NCI-H2196 (cell line): ENCODE results near the gene TDG.

Experiments
- DNase-seq: peaks from one replicate; lab custom pipeline; 2025; ENCODE audit not compliant: unreplicated experiment; lab: John Stamatoyannopoulos, UW

TDG gene

DNA sequence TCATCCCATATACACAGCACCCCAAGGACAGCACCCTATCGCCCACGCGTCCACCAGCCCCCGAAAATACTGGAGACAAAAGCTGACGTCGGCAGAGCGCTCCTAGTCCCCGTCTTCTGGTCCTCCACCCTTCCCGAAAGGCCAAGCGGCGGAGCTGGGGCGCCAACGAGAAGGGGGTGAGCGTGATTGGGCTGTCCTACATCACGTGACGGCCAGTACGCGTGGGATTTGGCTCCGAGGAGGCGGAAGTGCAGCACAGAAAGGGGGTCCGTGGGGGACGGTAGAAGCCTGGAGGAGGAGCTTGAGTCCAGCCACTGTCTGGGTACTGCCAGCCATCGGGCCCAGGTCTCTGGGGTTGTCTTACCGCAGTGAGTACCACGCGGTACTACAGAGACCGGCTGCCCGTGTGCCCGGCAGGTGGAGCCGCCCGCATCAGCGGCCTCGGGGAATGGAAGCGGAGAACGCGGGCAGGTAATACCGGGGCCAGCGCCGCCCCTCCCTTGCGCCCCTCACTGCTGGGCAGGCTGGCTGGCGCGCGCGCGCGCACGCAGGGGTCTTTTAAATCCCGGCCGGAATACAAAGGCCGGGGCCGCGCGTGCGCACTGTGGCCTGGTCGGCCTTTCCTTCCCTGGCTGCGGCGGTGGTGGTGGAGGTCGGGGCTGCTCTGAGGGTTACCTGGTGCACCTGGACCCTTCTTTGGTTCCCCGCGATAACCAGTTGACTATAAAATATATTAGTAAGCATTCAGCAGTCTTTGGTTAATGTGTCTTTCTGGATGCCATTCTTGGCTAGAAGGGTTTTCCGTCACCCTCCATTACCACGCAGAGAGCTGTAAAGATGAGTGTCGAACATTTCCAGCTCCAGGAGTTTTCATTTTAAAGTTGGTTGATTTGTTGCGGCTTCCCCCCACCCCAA is at the start of gene TDG:
Gene TDG, plus strand, starts transcription at position 283 of the 915 bp plus-strand sequence. Its CDS starts 166 bp downstream, at position 449.
- DNase-seq = peak; percentile 98

DNA sequence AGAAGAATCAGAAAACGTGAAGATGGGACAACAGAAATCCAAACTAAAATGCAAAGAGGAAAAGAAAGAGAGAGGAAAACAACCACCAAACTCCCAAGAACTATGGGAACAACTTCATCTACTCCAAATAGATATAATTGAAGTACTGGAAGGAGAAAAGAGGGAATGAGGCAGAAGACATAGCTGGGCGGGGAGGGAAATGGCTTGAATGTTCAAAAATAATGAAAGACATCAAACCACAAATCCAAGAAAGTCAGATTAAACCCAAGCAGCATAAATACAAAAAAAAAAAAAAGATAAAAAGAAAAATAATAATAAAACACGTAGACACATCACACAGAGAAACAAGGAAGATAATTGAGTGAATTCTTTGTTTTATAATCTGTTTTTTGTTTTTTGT is 47.8 kb upstream of the TDG start:
- DNase-seq = no peak

DNA sequence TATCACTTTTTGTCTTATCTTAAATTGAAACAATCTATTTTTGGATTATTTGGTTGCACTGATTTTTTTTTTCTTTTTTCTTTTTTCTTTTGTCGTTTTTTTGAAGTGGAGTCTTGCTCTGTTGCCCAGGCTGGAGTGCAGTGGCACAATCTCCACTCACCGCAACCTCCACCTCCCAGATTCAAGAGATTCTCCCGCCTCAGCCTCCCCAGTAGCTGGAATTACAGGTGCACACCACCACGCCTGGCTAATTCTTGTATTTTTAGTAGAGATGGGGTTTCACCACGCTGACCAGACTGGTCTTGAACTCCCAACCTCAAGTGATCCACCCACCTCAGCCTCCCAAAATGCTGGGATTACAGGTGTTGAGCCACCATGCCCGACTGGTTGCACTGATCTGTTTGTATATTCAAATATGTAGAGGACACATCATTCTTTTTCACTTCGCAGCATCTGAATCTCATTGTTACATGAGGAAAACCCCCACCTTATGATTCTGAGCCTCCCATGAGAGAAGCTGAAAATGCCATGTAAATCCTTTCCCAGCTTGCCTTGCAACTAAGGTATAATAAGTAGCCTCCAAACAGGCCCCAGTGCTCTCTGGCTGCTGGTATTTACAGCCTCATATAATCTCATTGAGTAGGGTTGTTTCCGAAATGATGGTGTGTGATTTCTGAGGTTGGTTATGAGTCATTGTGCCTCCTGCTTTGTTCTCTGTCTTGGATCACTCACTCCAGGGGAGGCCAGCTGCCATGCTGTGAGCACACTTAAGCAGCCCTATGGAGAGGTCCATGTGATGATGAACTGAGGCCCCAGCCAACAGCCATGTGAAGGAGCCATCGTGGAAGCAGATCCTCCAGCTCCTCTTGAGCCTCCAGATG is 40.7 kb upstream of the TDG start:
- DNase-seq = peak; percentile 62

DNA sequence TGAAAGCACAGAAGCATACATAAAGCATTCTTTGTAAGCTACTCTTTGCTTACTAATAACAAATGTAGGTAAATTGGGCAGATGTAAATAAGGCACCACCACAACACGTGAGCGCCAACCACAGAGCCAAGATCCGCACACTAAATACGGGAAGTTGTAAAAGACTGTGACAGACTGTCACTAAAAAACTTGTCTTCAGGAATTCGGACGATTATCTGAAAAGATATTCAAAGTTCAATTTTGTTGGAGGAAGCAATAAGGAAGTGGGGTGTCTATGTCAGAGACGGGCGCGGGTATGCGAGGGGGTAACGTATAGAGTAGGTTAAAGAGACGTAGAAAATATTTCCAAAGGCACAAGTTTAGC is 37.0 kb upstream of the TDG start:
- no peak for DNase-seq

DNA sequence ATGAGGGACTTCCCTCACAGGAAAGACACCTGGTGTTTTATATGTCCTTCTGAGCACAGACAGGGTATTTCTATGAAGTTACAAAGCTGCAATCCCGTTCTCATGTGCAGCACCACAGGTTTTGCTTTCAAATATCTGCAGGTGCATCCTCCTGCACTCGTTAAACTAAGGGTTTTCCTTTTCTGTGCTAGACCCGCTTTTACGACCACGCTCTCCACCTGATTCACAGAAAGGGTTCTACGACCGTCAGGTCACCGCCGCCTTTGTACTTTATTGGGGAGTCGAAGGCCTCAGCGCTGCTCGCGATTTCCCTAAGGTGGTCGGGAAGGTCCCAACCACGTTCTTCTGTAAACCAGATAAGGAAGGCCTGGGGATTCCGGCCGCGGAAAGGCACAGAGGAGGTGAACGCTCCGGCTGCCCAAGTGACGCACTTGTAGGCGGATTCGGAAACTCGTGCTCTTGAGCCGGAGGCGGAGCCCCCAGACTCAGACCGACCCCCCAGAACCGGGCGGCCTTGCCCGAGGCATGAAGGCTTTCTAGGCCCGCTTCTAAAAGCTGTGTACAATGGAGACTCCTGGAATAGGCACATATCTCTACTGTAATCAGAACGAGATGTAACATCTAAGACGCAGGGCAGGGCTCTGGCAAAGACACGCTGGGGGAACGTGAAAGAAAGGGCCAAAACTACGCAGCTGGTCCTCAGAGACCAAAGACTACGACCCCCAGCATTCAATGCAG is 36.5 kb upstream of the TDG start:
- DNase-seq = peak; percentile 85

DNA sequence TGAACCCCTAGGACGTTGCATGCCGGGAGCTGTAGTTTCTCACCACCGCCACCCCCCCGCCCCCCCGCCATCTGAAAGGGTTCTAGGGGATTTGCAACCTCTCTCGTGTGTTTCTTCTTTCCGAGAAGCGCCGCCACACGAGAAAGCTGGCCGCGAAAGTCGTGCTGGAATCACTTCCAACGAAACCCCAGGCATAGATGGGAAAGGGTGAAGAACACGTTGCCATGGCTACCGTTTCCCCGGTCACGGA is 36.0 kb upstream of the TDG start:
- DNase-seq = peak; percentile 94

DNA sequence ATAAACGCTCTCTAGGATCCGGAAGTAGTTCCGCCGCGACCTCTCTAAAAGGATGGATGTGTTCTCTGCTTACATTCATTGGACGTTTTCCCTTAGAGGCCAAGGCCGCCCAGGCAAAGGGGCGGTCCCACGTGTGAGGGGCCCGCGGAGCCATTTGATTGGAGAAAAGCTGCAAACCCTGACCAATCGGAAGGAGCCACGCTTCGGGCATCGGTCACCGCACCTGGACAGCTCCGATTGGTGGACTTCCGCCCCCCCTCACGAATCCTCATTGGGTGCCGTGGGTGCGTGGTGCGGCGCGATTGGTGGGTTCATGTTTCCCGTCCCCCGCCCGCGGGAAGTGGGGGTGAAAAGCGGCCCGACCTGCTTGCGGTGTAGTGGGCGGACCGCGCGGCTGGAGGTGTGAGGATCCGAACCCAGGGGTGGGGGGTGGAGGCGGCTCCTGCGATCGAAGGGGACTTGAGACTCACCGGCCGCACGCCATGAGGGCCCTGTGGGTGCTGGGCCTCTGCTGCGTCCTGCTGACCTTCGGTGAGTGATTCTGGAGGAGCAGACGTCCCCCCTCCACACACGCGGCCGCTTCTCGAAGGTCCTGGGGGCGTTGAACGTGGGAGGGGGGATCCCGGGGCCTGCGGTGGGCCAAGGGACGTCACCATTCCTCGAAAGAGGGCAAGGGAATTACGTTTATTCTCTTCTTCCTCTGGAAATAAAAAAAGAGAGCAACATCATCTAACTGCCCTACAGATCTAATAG is 35.5 kb upstream of the TDG start, which contains the start of gene HSP90B1:
Gene HSP90B1, plus strand, starts transcription at position 377 of the 753 bp plus-strand sequence. Its CDS starts 106 bp downstream, at position 483.
- DNase-seq = peak; percentile 100

DNA sequence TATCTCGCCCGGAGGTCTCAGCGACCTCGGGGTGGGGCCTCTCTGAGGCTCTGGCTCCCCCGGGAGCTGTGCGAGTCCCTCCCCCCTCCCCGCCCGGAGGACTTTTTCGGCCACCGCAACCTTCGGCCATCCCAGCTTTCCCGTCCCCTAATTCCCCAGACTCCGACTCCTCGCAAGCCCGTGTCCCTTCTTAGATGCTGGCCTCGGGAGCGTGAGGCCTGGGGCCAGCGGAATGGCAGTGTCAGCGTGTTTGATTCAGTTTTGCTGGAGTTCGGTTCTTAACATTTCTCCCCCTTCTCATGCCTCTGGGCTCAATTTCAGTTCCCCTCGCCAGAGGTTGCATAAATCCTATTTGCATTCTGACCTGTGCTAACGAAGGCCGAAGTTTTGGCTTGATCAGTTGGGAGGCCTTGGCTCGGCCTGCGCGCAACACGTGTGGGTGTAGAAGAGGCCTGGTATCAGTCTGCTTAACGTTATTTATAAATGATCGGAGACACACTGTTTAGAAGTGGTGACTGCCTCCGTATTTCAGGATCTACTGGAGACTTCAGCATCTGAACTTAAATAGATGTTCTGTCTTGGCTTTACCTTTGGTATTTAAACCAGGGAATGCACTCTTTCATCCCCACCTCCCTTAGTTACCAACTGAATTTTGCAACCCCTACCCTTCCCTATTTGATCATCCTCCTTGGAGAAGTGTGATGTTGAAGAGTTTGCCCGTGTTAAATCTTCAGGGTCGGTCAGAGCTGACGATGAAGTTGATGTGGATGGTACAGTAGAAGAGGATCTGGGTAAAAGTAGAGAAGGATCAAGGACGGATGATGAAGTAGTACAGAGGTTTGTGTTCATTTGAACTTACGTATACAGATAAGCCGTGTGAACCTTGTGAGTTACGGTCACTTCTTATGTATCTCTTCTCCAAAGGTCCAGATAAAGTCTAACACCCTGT is 34.6 kb upstream of the TDG start:
- DNase-seq = no peak

DNA sequence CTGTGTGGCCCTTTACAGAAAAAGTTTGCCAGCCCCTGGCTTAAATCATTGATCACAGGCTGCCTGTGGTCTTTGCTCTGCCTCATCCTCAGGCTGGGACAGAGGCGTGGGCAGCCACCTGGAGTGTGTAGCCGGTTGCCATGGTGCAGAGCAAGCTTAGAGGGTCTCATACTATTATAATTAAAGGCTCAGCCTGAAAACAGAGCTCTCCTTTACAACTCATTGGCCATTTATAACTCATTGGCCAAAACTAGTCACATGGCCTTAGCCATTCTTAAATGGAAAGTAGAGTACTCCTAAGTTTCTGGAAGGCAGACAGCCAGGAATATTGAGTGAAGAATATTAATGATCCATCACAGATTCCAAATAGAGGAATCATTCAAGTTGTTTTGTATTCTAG is 32.4 kb upstream of the TDG start:
- no peak for DNase-seq

DNA sequence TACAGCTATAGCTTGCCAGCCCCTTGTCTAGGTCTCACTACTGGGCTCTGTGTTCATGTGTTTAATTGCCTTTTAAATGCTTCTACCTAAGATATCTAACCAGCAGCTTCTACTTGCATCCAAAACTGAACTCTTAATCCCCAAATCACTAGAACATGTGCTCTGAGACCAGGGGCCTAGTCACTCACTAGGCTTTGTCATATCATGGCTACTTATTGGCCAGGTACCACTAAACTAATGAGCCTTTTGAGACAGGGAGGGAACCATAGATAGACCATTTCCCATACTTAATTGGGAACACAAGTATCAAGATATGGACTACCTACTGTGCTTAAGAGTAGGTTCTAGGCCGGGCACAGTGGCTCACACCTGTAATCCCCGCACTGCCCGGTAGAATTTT is 29.0 kb upstream of the TDG start:
- DNase-seq = no peak

DNA sequence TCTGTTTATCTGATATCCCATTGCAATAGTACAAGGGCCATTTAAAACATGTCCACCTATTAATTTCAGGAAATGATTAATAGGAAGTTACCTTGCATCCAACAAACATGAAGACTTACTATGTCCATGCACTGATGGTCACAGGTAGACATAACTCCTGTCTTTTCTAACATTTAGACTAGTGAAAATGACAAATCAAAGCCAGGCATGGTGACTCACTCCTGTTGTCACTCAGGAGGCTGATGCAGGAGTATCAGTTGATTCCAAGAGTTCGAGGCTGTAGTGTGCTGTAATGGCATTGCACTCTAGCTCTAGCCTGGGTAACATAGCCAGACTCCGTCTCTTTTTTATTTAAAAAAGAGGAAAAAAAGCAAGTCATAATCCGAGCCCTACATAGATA is 20.7 kb upstream of the TDG start:
- DNase-seq = no peak

DNA sequence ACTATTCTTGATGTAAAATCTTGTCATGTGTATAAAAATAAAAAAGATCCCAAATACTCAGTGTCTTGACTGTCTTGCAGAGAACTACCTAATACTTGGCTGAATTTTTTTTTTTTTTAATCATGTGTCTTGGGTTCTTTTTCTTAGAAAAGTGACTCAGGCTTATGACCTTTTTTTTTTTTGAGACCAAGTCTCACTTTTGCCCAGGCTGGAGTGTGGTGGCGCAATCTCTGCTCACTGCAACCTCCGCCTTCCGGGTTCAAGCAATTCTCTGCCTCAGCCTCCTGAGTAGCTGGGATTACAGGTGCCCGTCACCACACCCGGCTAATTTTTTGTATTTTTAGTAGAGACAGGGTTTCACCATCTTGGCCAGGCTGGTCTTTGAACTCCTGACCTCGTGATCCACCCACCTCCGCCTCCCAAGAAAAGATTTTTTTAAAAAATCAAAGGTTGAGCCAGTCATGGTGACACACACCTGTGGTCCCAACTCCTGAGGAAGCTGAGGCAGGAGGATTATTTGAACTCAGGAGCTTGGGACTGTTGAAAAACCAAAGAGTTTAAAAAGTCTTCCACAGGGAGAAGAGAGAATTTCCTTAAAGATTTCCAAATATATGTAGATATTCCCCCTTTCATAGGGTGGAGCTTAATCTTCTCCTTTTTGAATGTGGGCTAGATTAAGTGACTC is 17.7 kb upstream of the TDG start:
- DNase-seq = no peak

DNA sequence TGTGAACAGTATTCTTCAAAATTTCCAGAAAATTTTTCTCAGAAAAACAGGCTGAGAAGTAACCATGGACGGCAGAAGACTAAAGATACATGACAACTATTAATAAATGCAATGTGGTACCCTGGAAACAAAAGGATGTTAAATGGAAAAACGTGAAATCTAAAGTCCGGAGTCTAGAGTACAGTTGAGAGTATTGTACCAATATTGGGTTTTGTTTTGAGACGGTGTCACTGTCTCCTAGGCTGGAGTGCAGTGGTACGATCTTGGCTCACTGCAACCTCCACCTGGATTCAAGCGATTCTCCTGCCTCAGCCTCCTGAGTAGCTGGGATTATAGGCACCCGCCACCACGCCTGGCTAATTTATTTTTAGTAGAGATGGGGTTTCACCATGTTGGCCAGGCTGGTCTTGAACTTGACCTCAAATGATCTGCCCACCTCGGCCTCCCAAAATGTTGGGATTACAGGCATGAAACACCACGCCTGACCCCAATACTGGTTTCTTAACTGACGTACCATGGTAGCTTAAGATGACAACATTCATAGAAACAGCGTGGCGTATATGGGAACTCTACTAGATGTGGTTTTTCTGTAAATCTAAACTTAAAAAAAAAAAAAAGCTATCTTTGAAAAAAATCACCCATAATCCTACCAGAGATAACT is 16.8 kb upstream of the TDG start:
- no peak for DNase-seq

DNA sequence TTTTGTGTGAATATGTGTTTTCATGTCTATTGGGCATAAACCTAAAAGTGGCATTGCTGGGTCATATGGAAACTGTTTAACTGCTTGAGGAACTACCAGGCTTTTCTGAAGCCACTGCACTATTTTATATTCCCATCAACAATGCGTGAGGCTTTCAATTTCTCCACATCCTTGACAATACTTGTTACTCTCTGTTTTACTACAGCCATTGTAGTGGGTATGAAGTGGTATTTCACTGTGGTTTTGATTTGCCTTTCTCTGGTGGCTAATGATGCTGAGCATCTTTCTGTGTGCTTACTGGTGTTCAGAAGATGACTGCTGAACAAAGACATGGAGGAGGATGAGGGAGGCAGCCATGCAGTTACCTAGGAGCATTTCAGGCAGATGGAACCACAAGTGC is 13.2 kb upstream of the TDG start:
- no peak for DNase-seq

DNA sequence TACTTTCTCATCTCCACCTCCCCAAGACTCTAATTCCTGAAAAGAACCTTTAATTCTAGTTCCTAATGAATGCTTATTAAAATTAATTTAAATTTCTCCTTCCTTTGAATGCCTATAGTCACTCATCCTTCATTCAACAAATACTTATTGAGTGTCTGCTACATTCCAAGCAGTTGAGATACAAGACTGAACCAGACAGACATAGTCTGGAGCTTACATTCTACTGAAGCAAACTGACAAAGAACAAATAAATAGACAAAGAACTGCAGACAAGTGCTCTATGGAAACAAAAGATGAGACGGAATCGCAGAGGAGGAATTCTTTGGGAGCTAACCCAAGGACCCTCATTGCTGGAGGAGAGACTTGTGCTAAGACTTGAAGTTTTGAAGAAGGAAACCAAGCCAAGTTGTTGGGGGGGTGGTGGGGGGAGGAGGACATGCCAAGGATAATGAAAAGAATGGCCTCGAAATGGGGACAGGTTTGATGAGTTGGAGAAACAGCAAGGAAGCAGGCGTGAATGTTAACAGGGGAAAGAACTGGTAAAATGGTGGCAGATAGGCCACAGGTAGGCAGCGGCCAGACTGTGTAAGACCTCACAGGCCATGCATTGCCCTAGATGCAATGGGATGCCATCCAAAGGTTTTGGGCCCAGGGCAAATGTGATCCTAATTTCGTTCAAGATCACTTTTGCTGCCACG is 9.7 kb upstream of the TDG start:
- DNase-seq = no peak

DNA sequence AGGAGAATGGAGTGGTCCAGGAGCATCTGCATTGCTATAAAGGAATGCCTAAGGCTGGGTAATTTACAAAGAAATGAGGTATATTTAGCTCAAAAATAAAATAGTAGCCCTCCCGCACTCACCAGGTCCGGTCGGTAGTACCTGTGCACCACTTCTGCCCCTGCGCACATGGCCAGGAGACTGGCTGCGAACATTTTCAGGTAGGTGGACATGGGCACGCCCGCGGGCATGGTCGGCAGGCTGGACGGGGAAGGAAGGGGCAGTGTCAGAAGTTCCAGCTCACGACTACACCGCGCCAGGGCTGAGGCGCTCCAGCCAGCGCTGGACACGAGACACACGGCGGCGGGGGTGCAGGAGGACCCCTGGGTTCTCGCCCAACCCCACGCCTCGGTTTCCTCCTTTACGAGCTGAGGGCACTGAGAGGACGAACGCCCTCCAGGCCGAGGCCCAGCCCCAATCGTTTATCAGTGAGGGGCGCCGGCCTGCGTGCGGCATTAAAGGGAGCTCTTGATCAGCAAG is 9.1 kb upstream of the TDG start:
- DNase-seq = no peak

DNA sequence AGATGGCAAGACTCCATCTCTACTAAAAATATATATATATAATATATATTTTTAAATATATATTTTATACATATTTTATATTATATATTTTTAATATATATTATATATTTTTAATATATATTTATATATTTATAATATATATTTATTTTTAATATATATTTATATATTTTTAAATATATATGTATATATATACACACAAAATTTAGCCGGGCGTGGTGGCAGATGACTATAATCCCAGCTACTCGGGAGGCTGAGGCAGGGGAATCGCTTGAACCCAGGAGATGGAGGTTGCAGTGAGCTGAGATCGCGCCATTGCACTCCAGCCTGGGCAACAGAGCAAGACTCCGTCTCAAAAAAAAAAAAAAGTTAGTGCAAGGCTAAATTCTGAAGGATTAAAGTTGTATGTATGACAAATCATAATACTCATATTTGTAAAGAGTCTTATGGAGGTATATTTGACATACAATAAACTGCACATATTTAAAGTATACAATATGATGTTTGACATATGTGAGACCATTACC is 7.7 kb upstream of the TDG start:
- no peak for DNase-seq

DNA sequence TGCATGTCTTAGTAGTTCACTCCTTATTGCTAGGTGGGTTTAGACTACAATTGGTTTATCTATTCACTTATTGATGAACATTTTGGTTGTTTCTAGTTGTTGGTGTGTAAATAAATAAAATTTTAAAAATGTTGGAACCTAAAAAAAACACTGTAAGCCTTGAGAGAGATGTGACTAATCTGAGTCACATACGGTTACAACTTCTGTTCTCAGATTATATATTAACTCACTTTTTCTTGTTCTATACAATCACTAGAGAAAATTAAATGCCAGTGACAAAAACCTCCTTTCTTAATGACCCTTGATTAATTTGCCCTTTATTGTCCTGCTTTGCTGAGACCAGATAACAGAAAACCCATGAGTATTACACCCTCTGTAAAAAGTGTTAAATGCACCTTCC is 7.1 kb upstream of the TDG start:
- no peak for DNase-seq
